Activated CD4-positive, alpha-beta T cell treated with anti-CD3 and anti-CD28 coated beads for 4 hours (primary cell): ENCODE measurements around the gene TPRN.

Source experiments
- DNase-seq, 2 donors: peaks; one replicate each; pipeline ENCODE4 v3.0.0-alpha.2; 2020

TPRN gene

DNA sequence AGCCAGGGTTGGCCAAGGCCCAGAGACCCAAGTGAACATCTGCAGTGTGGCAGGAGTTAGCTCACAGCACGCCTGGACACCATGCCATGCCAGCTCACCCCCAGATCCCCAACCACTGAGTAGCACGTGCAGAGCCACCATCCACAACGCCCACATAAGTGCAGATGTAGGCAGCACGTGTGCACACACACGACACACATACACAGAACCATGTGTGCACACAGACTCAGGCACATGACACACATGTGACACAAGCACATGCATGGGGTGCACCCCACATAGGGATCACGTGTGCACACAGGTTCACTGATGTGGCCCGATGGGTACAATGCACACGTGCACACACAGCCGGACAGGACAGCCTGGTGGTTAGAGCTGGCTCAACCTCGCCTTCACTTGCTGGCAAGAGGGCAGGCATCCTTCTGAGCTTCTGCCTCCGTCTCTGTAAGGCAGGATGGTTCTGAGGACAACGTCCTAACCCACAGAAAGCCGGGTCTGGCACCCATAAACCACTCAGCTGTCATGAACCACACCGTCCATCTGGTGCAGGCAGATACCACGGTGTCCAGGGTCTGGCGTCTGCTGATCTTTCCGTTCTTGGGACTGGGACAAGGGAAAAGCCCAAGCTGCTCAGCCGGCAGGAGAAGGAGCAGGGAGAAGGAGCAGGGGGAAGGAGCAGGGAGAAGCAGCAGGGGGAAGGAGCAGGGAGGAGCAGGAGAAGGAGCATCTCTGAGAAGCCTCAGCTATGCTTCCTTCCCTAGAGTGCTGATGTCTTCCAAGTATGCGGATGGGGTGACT lies 42.7 kb downstream of the TPRN start:
- no peak for DNase-seq

DNA sequence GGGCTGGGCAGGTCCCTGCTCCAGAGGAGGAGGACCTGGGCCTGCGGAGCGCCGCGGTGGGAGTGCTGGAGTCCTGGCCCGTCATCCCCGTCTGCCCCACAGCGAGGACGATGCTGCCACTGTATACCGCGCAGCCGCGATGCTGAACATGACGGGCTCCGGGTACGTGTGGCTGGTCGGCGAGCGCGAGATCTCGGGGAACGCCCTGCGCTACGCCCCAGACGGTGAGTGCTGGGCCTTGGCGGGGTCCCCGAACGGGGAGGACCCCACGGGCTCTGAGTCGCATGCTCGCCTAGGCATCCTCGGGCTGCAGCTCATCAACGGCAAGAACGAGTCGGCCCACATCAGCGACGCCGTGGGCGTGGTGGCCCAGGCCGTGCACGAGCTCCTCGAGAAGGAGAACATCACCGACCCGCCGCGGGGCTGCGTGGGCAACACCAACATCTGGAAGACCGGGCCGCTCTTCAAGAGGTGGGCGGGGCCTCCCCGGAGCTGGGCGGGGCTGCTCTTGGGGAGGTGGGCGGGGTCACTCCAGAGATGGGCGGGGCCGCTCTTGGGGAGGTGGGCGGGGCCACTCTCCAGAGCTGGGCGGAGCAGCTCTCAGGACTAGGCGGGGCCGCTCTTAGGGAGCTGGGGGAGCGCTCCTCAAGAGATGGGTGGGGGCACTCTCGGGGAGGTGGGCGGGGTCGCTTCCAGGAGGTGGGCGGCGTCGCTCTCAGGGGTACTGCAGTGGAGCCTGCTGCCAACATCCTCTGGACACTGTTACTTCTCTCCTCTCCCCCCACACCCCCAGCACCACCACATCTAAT lies 43.8 kb downstream of the TPRN start:
- DNase-seq = peak; percentile 62 to 79

GRCh38 chr9:137152844-137153405 lies 47.6 kb downstream of the TPRN start:
- DNase-seq = no peak

DNA sequence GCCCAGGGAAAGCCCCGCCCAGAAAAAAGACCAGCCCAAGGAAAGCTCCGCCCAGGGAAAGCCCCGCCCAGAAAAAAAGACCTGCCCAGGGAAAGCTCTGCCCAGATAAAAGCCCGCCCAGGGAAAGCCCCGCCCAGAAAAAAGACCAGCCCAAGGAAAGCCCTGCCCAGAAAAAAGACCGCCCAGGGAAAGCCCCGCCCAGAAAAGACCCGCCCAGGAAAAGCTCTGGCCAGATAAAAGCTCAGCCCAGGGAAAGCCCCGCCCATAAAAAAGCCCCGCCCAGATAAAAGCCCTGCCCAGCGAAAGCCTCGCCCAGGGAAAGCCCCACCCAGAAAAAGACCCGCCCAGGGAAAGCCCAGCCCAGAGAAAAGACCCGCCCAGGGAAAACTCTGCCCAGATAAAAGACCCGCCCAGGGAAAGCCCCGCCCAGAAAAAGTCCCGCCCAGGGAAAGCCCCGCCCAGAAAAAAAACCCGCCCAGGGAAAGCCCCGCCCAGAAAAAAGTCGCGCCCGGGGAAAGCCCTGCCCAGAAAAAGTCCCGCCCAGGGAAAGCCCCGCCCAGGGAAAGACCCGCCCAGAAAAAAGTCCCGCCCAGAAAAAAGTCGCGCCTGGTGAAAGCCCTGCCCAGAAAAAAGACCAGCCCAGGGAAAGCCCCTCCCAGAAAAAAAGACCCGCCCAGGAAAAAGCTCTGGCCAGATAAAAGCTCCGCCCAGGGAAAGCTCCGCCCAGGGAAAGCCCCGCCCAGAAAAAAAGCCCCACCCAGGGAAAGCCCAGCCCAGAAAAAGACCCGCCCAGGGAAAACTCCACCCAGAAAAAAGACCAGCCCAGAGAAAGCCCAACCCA lies 49.7 kb downstream of the TPRN start:
- no peak for DNase-seq

GRCh38 chr9:137149942-137150616 lies 50.5 kb downstream of the TPRN start:
- no peak for DNase-seq

DNA sequence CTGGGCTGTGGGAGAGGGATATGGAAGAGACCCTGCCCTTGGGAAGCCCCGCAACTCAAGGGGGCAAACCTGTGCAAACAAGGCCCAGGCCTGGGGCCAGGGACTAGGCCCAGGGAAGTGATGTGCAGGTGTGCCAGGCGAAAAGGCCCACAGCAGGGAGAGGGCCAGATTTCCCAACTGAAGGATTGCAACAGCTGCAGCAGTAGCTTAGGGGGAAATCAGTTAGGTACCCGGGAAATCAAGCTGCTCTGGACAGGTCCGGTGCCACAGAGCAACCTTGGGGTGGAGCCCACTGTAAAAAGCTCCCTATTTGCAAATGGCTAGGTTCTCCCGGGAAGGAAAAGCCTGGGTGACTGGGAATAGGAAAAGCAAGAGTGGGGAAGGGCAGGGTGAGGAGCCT lies 51.2 kb downstream of the TPRN start:
- no peak for DNase-seq

- DNase-seq = no peak
Measured at GRCh38 chr9:137148661-137149060, 51.9 kb downstream of the TPRN start.

- no peak for DNase-seq
Measured at GRCh38 chr9:137148242-137148641, 52.3 kb downstream of the TPRN start.

DNA sequence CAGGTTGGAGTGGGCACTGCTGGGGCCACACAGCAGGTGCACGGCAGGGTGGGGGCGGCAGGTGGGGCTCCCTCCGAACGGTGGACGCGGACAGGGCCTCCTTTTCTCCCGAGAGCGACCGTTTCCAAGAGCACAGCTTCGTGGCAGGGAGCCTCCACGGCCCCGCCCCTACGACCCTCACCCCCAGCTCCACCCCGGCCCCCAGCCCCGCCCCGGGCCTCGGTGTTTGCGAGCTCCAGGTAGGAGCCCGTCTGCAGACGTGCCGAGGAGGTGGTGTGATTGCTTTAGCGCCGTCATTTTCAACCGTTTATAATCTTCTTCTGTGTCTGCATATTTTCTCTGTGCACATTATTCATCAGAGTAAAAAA lies 52.8 kb downstream of the TPRN start:
- DNase-seq = no peak

GRCh38 chr9:137147091-137147792 lies 53.3 kb downstream of the TPRN start:
- no peak for DNase-seq

- no peak for DNase-seq
Measured at GRCh38 chr9:137146527-137146918, 54.0 kb downstream of the TPRN start.

DNA sequence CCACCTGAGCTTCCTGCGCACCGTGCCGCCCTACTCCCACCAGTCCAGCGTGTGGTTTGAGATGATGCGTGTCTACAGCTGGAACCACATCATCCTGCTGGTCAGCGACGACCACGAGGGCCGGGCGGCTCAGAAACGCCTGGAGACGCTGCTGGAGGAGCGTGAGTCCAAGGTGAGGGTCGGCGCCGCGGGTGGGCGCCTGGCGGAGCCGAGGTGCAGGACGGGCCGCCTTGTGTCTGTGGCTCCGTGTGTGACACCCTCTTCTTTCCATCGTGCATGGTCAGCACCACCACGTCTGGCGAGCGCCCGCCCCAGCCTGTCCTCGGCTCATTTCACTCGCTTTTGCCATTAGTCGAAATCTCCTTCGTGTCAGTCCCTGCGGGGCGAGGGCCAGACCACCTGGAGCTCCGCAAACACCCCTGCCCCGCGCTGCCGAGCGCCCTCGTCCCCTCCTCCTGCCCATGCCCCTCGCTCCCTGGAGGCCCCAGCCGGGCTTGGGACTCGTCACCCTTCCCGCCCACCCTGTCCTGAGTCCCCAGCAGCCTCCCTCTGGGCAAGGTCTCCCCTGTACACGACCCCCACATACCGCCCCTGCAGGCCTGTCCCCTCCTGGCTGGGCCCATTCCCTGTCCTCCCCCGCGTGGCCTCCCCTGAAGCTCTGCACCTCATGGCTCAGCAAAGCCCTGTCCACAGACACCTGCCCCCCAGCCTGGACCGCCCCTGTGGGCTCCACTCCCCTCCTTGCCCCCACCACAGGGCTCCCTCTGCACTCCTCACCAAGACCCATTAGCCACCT lies 54.6 kb downstream of the TPRN start:
- no peak for DNase-seq

- DNase-seq = no peak
Measured at GRCh38 chr9:137143459-137143858, 57.1 kb downstream of the TPRN start.

DNA sequence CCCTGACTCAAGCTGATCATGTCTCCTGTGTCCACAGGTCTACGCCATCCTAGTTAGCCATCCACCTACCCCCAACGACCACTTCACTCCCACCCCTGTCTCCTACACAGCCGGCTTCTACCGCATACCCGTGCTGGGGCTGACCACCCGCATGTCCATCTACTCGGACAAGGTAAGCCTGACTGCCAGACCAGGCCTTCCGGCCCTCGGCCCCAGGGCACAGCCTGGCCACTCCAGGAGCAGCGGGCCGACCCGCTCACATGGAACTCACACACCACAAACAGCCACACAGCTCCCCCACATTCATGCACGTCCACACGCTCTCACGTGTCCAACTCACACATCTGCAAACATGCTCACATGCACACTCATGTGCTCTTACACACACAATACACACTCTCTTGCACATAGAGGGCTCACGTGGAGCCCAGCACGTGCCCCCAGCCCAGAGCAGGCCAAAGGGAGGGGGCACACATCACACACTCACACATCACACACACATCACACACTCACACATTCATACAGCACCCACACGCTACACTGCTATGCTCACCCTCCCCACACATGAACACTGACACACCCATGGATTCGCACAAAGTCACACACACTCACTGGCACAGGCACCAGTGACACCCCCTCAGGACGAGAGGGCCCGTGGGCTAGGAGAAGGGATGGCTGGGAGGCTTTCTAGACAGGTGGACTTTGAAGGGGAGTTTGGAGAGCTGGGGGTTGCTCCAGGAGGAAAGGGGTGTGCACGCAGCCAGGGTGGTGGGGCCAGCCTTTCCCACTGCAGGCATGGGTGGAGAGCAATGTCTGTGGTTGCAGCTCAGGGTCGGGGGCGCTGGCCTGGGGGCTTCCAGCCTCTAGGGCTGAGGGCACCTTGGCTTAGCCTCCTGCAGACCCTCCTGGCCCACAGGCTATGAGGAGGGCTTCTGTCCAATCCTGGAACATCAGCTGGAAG lies 58.3 kb downstream of the TPRN start:
- no peak for DNase-seq
